ENCODE results near the gene C12orf60. TPM values are rescaled to one million over a fixed set of nuclear protein-coding genes. Genes with fewer than 3 reads are reported as not detected.

C12orf60 gene
- total RNA-seq, 1 donor from 2014 or later, result 2.1 TPM

- Histone ChIP-seq H3K9me3 (ENCODE audit: control insufficient read depth in 3 of 3, low read length in 3 of 3) (no peaks in the 10 kb centered on the region), H3K9ac (ENCODE audit: low read depth in 1 of 3, low read length in 3 of 3) (no peak overlapping the region), H3K27ac (ENCODE audit: low read depth, low read length) (no peak overlapping the region), H3K4me3 (ENCODE audit: low read length in 3 of 3) (no peak overlapping the region), H3K27me3 (ENCODE audit: control insufficient read depth in 3 of 3, insufficient read depth in 3 of 3, low read length in 3 of 3) (no peaks in the 10 kb centered on the region), H3K4me1 (ENCODE audit: control insufficient read depth in 3 of 3, insufficient read depth in 3 of 3, low read length in 3 of 3) (peaks cover 0 to 4% (median 0%) of the 10 kb centered on the region in 3 donors), H3K36me3 (ENCODE audit: control insufficient read depth in 3 of 3, insufficient read depth in 3 of 3, low read length in 3 of 3) (no peaks in the 10 kb centered on the region)
Observed at GRCh38 chr12:14858513-14858912, 55.0 kb downstream of the C12orf60 start.

DNA sequence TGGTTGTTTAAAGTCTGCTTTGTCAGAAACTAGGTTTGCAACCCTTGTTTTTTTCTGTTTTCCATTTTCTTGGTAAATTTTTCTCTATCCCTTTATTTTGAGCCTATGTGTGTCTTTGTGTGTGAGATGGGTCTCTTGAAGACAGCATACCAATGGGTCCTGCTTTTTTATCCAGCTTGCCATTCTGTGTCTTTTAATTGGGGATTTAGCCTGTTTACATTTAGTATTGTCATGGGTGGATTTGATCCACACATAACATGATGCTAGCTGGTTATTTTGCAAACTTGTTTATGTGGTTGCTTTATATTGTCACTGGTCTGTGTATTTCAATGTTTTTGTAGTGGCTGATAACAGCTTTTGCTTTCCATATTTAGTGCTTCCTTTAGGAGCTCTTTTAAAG lies 57.0 kb downstream of the C12orf60 start:
- Histone ChIP-seq H3K4me1 (ENCODE audit: control insufficient read depth in 3 of 3, insufficient read depth in 3 of 3, low read length in 3 of 3) (no peaks in the 10 kb centered on the region), H3K36me3 (ENCODE audit: control insufficient read depth in 3 of 3, insufficient read depth in 3 of 3, low read length in 3 of 3) (no peaks in the 10 kb centered on the region), H3K9ac (ENCODE audit: low read depth in 1 of 3, low read length in 3 of 3) (no peak overlapping the region), H3K27ac (ENCODE audit: low read depth, low read length) (no peak overlapping the region), H3K9me3 (ENCODE audit: control insufficient read depth in 3 of 3, low read length in 3 of 3) (no peaks in the 10 kb centered on the region), H3K4me3 (ENCODE audit: low read length in 3 of 3) (no peak overlapping the region), H3K27me3 (ENCODE audit: control insufficient read depth in 3 of 3, insufficient read depth in 3 of 3, low read length in 3 of 3) (no peaks in the 10 kb centered on the region)

DNA sequence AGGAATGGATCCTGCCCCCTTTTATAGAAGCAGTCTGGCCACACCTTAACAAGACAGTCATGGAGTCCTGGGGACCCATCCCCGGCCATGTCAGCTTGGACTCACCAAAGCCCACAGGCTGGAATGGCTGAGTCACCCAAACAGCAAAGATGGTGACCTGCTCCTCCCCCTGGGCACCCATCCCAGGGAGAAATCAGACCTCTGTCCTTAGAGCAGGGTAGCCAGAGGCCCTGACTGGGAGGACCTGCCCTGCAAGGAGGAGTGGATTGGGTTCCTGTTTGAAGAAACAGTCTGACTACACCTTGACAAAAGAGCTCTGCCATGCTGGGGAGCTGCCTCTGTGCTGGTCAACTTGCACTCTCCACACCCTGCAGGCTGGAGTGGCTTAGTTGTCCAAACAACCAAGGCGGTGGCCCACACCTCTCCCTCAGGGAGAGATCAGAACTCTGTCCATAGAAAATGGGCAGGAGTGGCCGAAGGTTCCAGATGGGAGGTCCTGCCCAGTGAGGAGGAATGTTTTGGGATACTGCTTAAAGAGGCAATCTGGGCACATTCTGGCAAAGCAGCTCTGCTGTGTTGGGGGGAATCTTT lies 65.5 kb downstream of the C12orf60 start:
- H3K27ac ChIP-seq (ENCODE audit: low read depth, low read length), result no peak overlapping the region
- no peaks in the 10 kb centered on the region for H3K9me3 ChIP-seq (ENCODE audit: control insufficient read depth in 3 of 3, low read length in 3 of 3)
- no peak overlapping the region for H3K9ac ChIP-seq (ENCODE audit: low read depth in 1 of 3, low read length in 3 of 3)
- H3K36me3 ChIP-seq (ENCODE audit: control insufficient read depth in 3 of 3, insufficient read depth in 3 of 3, low read length in 3 of 3), result no peaks in the 10 kb centered on the region
- H3K4me1 ChIP-seq (ENCODE audit: control insufficient read depth in 3 of 3, insufficient read depth in 3 of 3, low read length in 3 of 3), result no peaks in the 10 kb centered on the region
- no peaks in the 10 kb centered on the region for H3K27me3 ChIP-seq (ENCODE audit: control insufficient read depth in 3 of 3, insufficient read depth in 3 of 3, low read length in 3 of 3)
- H3K4me3 ChIP-seq (ENCODE audit: low read length in 3 of 3), result no peak overlapping the region

DNA sequence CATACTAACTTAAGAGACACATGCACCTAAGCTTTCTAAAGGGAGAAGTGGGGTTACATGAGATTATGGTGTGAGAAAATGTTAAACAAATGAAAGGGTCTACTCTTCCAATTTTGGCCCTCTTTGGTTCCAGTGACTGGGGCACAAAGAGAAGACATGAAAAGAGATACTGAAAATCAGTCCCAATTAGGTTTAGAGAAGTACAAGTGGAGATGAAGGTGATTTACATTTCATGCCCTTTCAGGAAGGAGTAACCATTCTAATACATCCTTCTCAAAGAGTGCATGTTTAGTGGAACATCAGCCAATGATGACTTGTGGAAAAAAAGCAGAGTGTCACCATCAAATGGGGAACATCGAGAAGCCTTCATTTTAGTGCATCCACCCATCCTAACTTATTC lies 67.8 kb downstream of the C12orf60 start:
- H3K36me3 ChIP-seq (ENCODE audit: control insufficient read depth in 3 of 3, insufficient read depth in 3 of 3, low read length in 3 of 3), result no peaks in the 10 kb centered on the region
- H3K27ac ChIP-seq (ENCODE audit: low read depth, low read length), result no peak overlapping the region
- no peaks in the 10 kb centered on the region for H3K4me1 ChIP-seq (ENCODE audit: control insufficient read depth in 3 of 3, insufficient read depth in 3 of 3, low read length in 3 of 3)
- H3K9me3 ChIP-seq (ENCODE audit: control insufficient read depth in 3 of 3, low read length in 3 of 3), result no peaks in the 10 kb centered on the region
- H3K27me3 ChIP-seq (ENCODE audit: control insufficient read depth in 3 of 3, insufficient read depth in 3 of 3, low read length in 3 of 3), result no peaks in the 10 kb centered on the region
- H3K4me3 ChIP-seq (ENCODE audit: low read length in 3 of 3), result no peak overlapping the region
- H3K9ac ChIP-seq (ENCODE audit: low read depth in 1 of 3, low read length in 3 of 3), result no peak overlapping the region

GRCh38 chr12:14871886-14872285 lies 68.4 kb downstream of the C12orf60 start:
- Histone ChIP-seq H3K27me3 (ENCODE audit: control insufficient read depth in 3 of 3, insufficient read depth in 3 of 3, low read length in 3 of 3) (no peaks in the 10 kb centered on the region), H3K36me3 (ENCODE audit: control insufficient read depth in 3 of 3, insufficient read depth in 3 of 3, low read length in 3 of 3) (no peaks in the 10 kb centered on the region), H3K9me3 (ENCODE audit: control insufficient read depth in 3 of 3, low read length in 3 of 3) (no peaks in the 10 kb centered on the region), H3K4me3 (ENCODE audit: low read length in 3 of 3) (no peak overlapping the region), H3K27ac (ENCODE audit: low read depth, low read length) (no peak overlapping the region), H3K4me1 (ENCODE audit: control insufficient read depth in 3 of 3, insufficient read depth in 3 of 3, low read length in 3 of 3) (no peaks in the 10 kb centered on the region), H3K9ac (ENCODE audit: low read depth in 1 of 3, low read length in 3 of 3) (no peak overlapping the region)

GRCh38 chr12:14873440-14874185 lies 70.1 kb downstream of the C12orf60 start:
- H3K4me1 ChIP-seq (ENCODE audit: control insufficient read depth in 3 of 3, insufficient read depth in 3 of 3, low read length in 3 of 3), result no peaks in the 10 kb centered on the region
- H3K27ac ChIP-seq (ENCODE audit: low read depth, low read length), result no peak overlapping the region
- H3K27me3 ChIP-seq (ENCODE audit: control insufficient read depth in 3 of 3, insufficient read depth in 3 of 3, low read length in 3 of 3), result no peaks in the 10 kb centered on the region
- no peak overlapping the region for H3K9ac ChIP-seq (ENCODE audit: low read depth in 1 of 3, low read length in 3 of 3)
- no peaks in the 10 kb centered on the region for H3K36me3 ChIP-seq (ENCODE audit: control insufficient read depth in 3 of 3, insufficient read depth in 3 of 3, low read length in 3 of 3)
- no peaks in the 10 kb centered on the region for H3K9me3 ChIP-seq (ENCODE audit: control insufficient read depth in 3 of 3, low read length in 3 of 3)
- no peak overlapping the region for H3K4me3 ChIP-seq (ENCODE audit: low read length in 3 of 3)

Other genes with a start within 250 kb of the C12orf60 start
- gene PLBD1, start 235.8 kb upstream of the C12orf60 start, total RNA-seq, result 24.0 TPM
- gene GUCY2C, start 107.1 kb upstream of the C12orf60 start, total RNA-seq, result not detected
- 7.8 TPM for gene WBP11, start 192 bp upstream of the C12orf60 start, total RNA-seq
- 0.52 TPM for gene SMCO3, start 10.5 kb downstream of the C12orf60 start, total RNA-seq
- gene ART4, start 39.9 kb downstream of the C12orf60 start, total RNA-seq, result not detected
- 292 TPM for gene MGP, start 82.2 kb downstream of the C12orf60 start, total RNA-seq
- gene ERP27, start 134.9 kb downstream of the C12orf60 start, total RNA-seq, result not detected
- gene ARHGDIB, start 157.9 kb downstream of the C12orf60 start, total RNA-seq, result 17.2 TPM
- not detected for gene PDE6H, start 169.4 kb downstream of the C12orf60 start, total RNA-seq